ENCODE measurements around the gene REN.

Gene REN

GRCh38 chr1:204157962-204158361 is 8.2 kb downstream of the REN start:
- no peaks in the 10 kb centered on the region for H3K27me3 ChIP-seq (ENCODE audit: insufficient read depth, low read length, poor library complexity, severe bottlenecking)
- no peak overlapping the region for H3K4me3 ChIP-seq (ENCODE audit: low read length, poor library complexity, severe bottlenecking)
- no peaks in the 10 kb centered on the region for H3K9me3 ChIP-seq (ENCODE audit: insufficient read depth, low read depth, low read length)
- H3K4me2 ChIP-seq (ENCODE audit: low read depth, low read length, poor library complexity, severe bottlenecking) = no peak overlapping the region
- no peak for TF ChIP-seq CTCF (conservative IDR thresholded peaks at IDR 0.05; ENCODE audit: low read length)
- TF ChIP-seq EZH2phosphoT487 (IDR thresholded peaks at IDR 0.05; ENCODE audit: borderline replicate concordance) = no peak
- H3K9me2 ChIP-seq (replicated peaks; ENCODE audit: low read depth, low read length) = no peaks in the 10 kb centered on the region
- no peak overlapping the region for H2AFZ ChIP-seq (ENCODE audit: low read length)
- no peaks in the 10 kb centered on the region for H4K20me1 ChIP-seq (ENCODE audit: insufficient read depth, low read length, poor library complexity, severe bottlenecking)
- no peaks in the 10 kb centered on the region for H3F3A ChIP-seq (ENCODE audit: low read depth)
- no peaks in the 10 kb centered on the region for H3K79me2 ChIP-seq (ENCODE audit: insufficient read depth, low read length)
- no peak overlapping the region for H3K9ac ChIP-seq (ENCODE audit: low read depth, low read length, poor library complexity, severe bottlenecking)
- H3K4me1 ChIP-seq (ENCODE audit: insufficient read depth, low read length, poor library complexity, severe bottlenecking) = no peaks in the 10 kb centered on the region
- no peaks in the 10 kb centered on the region for H3K36me3 ChIP-seq (ENCODE audit: insufficient read depth, low read length)

- Histone ChIP-seq H3K79me2 (ENCODE audit: insufficient read depth, low read length) (no peaks in the 10 kb centered on the region), H3K4me3 (ENCODE audit: low read length, poor library complexity, severe bottlenecking) (no peak overlapping the region), H3F3A (ENCODE audit: low read depth) (no peaks in the 10 kb centered on the region), H3K27me3 (ENCODE audit: insufficient read depth, low read length, poor library complexity, severe bottlenecking) (no peaks in the 10 kb centered on the region), H4K20me1 (ENCODE audit: insufficient read depth, low read length, poor library complexity, severe bottlenecking) (no peaks in the 10 kb centered on the region), H3K4me1 (ENCODE audit: insufficient read depth, low read length, poor library complexity, severe bottlenecking) (peaks cover 4% of the 10 kb centered on the region), H3K9me2 (replicated peaks; ENCODE audit: low read depth, low read length) (no peaks in the 10 kb centered on the region), H3K4me2 (ENCODE audit: low read depth, low read length, poor library complexity, severe bottlenecking) (no peak overlapping the region), H2AFZ (ENCODE audit: low read length) (no peak overlapping the region), H3K9me3 (ENCODE audit: insufficient read depth, low read depth, low read length) (no peaks in the 10 kb centered on the region), H3K9ac (ENCODE audit: low read depth, low read length, poor library complexity, severe bottlenecking) (no peak overlapping the region), H3K36me3 (ENCODE audit: insufficient read depth, low read length) (no peaks in the 10 kb centered on the region)
- no peak for TF ChIP-seq EZH2phosphoT487 (IDR thresholded peaks at IDR 0.05; ENCODE audit: borderline replicate concordance)
- no peak for TF ChIP-seq CTCF (conservative IDR thresholded peaks at IDR 0.05; ENCODE audit: low read length)
These were observed 10.3 kb downstream of the REN start for GRCh38 chr1:204155881-204156280.

GRCh38 chr1:204154568-204155255 is 11.4 kb downstream of the REN start:
- H3K4me1 ChIP-seq (ENCODE audit: insufficient read depth, low read length, poor library complexity, severe bottlenecking) = peaks cover 4% of the 10 kb centered on the region
- H3K9me2 ChIP-seq (replicated peaks; ENCODE audit: low read depth, low read length) = no peaks in the 10 kb centered on the region
- no peaks in the 10 kb centered on the region for H3F3A ChIP-seq (ENCODE audit: low read depth)
- no peak for TF ChIP-seq EZH2phosphoT487 (IDR thresholded peaks at IDR 0.05; ENCODE audit: borderline replicate concordance)
- H4K20me1 ChIP-seq (ENCODE audit: insufficient read depth, low read length, poor library complexity, severe bottlenecking) = no peaks in the 10 kb centered on the region
- no peaks in the 10 kb centered on the region for H3K36me3 ChIP-seq (ENCODE audit: insufficient read depth, low read length)
- H3K9ac ChIP-seq (ENCODE audit: low read depth, low read length, poor library complexity, severe bottlenecking) = no peak overlapping the region
- no peaks in the 10 kb centered on the region for H3K27me3 ChIP-seq (ENCODE audit: insufficient read depth, low read length, poor library complexity, severe bottlenecking)
- H3K4me3 ChIP-seq (ENCODE audit: low read length, poor library complexity, severe bottlenecking) = no peak overlapping the region
- H3K4me2 ChIP-seq (ENCODE audit: low read depth, low read length, poor library complexity, severe bottlenecking) = no peak overlapping the region
- H3K9me3 ChIP-seq (ENCODE audit: insufficient read depth, low read depth, low read length) = no peaks in the 10 kb centered on the region
- H3K79me2 ChIP-seq (ENCODE audit: insufficient read depth, low read length) = no peaks in the 10 kb centered on the region
- no peak overlapping the region for H2AFZ ChIP-seq (ENCODE audit: low read length)

- no peaks in the 10 kb centered on the region for H3K36me3 ChIP-seq (ENCODE audit: insufficient read depth, low read length)
- TF ChIP-seq CTCF (conservative IDR thresholded peaks at IDR 0.05; ENCODE audit: low read length) = no peak
- no peak for TF ChIP-seq EZH2phosphoT487 (IDR thresholded peaks at IDR 0.05; ENCODE audit: borderline replicate concordance)
These were observed 12.5 kb downstream of the REN start for GRCh38 chr1:204153667-204154066.

More at GRCh38 chr1:204153667-204154066, 12.5 kb downstream of the REN start:
- Histone ChIP-seq H4K20me1 (ENCODE audit: insufficient read depth, low read length, poor library complexity, severe bottlenecking) (no peaks in the 10 kb centered on the region), H3K4me2 (ENCODE audit: low read depth, low read length, poor library complexity, severe bottlenecking) (no peak overlapping the region), H3K27me3 (ENCODE audit: insufficient read depth, low read length, poor library complexity, severe bottlenecking) (no peaks in the 10 kb centered on the region), H3K79me2 (ENCODE audit: insufficient read depth, low read length) (no peaks in the 10 kb centered on the region), H3F3A (ENCODE audit: low read depth) (no peaks in the 10 kb centered on the region), H3K9ac (ENCODE audit: low read depth, low read length, poor library complexity, severe bottlenecking) (no peak overlapping the region), H3K9me2 (replicated peaks; ENCODE audit: low read depth, low read length) (no peaks in the 10 kb centered on the region), H3K4me1 (ENCODE audit: insufficient read depth, low read length, poor library complexity, severe bottlenecking) (peaks cover 4% of the 10 kb centered on the region), H2AFZ (ENCODE audit: low read length) (no peak overlapping the region), H3K9me3 (ENCODE audit: insufficient read depth, low read depth, low read length) (no peaks in the 10 kb centered on the region), H3K4me3 (ENCODE audit: low read length, poor library complexity, severe bottlenecking) (no peak overlapping the region)

Measured in Loucy (cell line).